RWPE2 (cell line): ENCODE measurements around the gene ACCS.

Experiments used
- ATAC-seq: fragments of 200-7000 bp; cut with Tn5 transposase; 3 replicates; pipeline ENCODE4 v1.9.1; 2021; ENCODE audit warnings: low read depth
- DNase-seq: peaks from one replicate; pipeline ENCODE4 v3.0.0-alpha.2; 2020; ENCODE audit warnings: low spot score
- H3K27ac ChIP-seq: fragments of 450-650 bp; 2 replicates; pipeline ENCODE4 v1.5.1; 2017; ENCODE audit warnings: mild to moderate bottlenecking; ENCODE audit not compliant: poor library complexity, severe bottlenecking
- H3K27me3 ChIP-seq: fragments of 250-450 bp; sonication (Bioruptor Pico); 2 replicates; pipeline ENCODE4 v1.5.1; 2021; ENCODE audit warnings: mild to moderate bottlenecking, moderate library complexity; ENCODE audit not compliant: insufficient read depth, poor library complexity, severe bottlenecking
- H3K36me3 ChIP-seq: fragments of 250-450 bp; sonication (Bioruptor Pico); 2 replicates; pipeline ENCODE4 v1.5.1; 2020; ENCODE audit warnings: low read depth, mild to moderate bottlenecking, moderate library complexity
- H3K4me1 ChIP-seq: fragments of 250-450 bp; sonication (Bioruptor Pico); 2 replicates; pipeline ENCODE4 v1.5.1; 2021; ENCODE audit warnings: mild to moderate bottlenecking, moderate library complexity; ENCODE audit not compliant: insufficient read depth, poor library complexity, severe bottlenecking
- H3K4me3 ChIP-seq: fragments of 250-450 bp; sonication (Bioruptor Pico); 2 replicates; pipeline ENCODE4 v1.5.1; 2021; ENCODE audit warnings: mild to moderate bottlenecking, moderate library complexity; ENCODE audit not compliant: severe bottlenecking
- H3K9me3 ChIP-seq: fragments of 250-450 bp; sonication (Bioruptor Pico); 2 replicates; pipeline ENCODE4 v1.5.1; 2021; ENCODE audit warnings: mild to moderate bottlenecking, moderate library complexity; ENCODE audit not compliant: severe bottlenecking
- TF ChIP-seq, protein P1 (sequence below): fragments of 450-650 bp; IDR thresholded peaks from one replicate; pipeline ENCODE4 v1.5.1; 2017; ENCODE audit warnings: mild to moderate bottlenecking, moderate library complexity; ENCODE audit not compliant: poor library complexity, severe bottlenecking

ACCS gene

GRCh38 chr11:44067266-44067665 lies 1.2 kb downstream of the ACCS start:
- ATAC-seq (no peak), DNase-seq (no peak)
- no peak overlapping the region for H3K4me3 ChIP-seq
- H3K27me3 ChIP-seq: no peaks in the 10 kb centered on the region
- H3K4me1 ChIP-seq: peaks cover 5% of the 10 kb centered on the region
- TF ChIP-seq, protein P1, sequence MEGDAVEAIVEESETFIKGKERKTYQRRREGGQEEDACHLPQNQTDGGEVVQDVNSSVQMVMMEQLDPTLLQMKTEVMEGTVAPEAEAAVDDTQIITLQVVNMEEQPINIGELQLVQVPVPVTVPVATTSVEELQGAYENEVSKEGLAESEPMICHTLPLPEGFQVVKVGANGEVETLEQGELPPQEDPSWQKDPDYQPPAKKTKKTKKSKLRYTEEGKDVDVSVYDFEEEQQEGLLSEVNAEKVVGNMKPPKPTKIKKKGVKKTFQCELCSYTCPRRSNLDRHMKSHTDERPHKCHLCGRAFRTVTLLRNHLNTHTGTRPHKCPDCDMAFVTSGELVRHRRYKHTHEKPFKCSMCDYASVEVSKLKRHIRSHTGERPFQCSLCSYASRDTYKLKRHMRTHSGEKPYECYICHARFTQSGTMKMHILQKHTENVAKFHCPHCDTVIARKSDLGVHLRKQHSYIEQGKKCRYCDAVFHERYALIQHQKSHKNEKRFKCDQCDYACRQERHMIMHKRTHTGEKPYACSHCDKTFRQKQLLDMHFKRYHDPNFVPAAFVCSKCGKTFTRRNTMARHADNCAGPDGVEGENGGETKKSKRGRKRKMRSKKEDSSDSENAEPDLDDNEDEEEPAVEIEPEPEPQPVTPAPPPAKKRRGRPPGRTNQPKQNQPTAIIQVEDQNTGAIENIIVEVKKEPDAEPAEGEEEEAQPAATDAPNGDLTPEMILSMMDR: no peak
- no peak overlapping the region for H3K27ac ChIP-seq
- H3K9me3 ChIP-seq: no peaks in the 10 kb centered on the region
- no peaks in the 10 kb centered on the region for H3K36me3 ChIP-seq

- TF ChIP-seq, protein P1: no peak
- Histone ChIP-seq H3K27me3 (no peaks in the 10 kb centered on the region), H3K36me3 (no peaks in the 10 kb centered on the region), H3K27ac (no peak overlapping the region), H3K4me3 (no peak overlapping the region), H3K4me1 (peaks cover 5% of the 10 kb centered on the region), H3K9me3 (no peaks in the 10 kb centered on the region)
- DNase-seq: no peak
- ATAC-seq: no peak
These were observed 2.1 kb downstream of the ACCS start for GRCh38 chr11:44068180-44068579.

- DNase-seq (no peak), ATAC-seq (no peak)
- no peaks in the 10 kb centered on the region for H3K36me3 ChIP-seq
- no peaks in the 10 kb centered on the region for H3K27me3 ChIP-seq
- TF ChIP-seq, protein P1: no peak
- no peak overlapping the region for H3K4me3 ChIP-seq
- H3K9me3 ChIP-seq: no peaks in the 10 kb centered on the region
- H3K27ac ChIP-seq: no peak overlapping the region
- peaks cover 5% of the 10 kb centered on the region for H3K4me1 ChIP-seq
These were observed 5.1 kb downstream of the ACCS start for GRCh38 chr11:44071157-44071556.

DNA sequence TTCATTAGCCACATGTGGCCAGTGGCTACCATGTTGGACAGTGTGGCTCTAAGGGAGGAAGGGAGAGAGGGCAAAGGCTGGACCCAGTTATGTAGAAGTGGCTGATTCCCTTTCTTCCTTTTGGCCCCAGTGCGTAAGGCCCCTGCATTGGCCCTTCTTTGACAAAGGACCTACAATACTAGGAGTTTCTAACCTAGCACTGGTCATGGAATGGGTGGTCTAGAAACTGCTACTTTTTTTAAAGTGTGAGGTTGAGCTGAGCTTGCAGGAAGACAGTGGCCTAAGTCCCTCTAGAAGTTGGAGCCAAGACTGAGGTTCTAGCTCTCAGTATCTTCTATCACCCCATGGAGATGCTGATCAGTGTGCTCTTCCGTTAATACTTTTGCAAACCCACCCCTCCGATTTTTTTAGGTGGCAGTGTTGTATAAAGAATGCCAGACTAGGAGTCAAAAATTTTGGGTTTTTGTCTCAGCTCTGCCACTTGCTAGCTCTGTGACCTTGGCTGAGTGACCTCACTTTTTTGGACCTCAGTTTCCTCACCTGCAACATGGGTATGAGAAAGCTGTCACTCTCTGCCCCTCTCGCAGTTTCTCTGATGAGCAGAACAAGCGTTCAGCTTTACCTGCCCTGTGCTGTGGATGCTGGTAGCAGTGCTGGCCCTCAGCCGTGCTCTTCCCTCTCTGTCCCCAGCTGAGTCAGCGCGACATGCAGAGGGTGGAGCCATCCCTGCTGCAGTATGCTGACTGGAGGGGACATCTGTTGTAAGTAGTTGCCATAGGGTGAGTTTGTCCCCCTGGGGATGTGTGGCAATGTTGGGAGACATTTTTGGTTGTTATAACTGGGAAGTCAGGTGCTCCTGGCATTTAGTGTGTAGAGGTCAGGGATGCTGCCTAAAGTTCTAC lies 6.9 kb downstream of the ACCS start:
- no peaks in the 10 kb centered on the region for H3K4me1 ChIP-seq
- no peak overlapping the region for H3K27ac ChIP-seq
- no peaks in the 10 kb centered on the region for H3K36me3 ChIP-seq
- DNase-seq: no peak
- no peak for ATAC-seq
- no peak overlapping the region for H3K4me3 ChIP-seq
- TF ChIP-seq, protein P1: no peak
- no peaks in the 10 kb centered on the region for H3K9me3 ChIP-seq
- H3K27me3 ChIP-seq: no peaks in the 10 kb centered on the region

DNA sequence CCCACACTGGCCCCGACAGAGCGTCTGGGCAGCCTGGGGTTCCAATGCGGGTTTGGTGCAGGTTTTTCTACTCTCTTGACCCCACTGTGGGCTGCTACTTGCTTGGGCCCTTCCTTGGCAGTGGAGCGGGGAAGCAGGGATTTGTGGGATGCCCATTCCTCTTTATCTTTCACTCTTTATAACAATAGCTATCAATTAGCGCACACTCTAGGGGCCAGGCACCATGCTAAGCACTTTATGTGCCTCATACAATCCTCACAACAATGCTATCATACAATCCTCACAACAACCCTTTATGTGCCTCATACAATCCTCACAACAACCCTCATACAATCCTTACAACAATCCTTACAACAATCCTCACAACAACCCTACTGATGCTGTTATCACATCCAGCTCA lies 12.7 kb downstream of the ACCS start:
- H3K36me3 ChIP-seq: no peaks in the 10 kb centered on the region
- H3K4me3 ChIP-seq: no peak overlapping the region
- ATAC-seq: no peak

More for the DNA sequence above, 12.7 kb downstream of the ACCS start:
- TF ChIP-seq, protein P1: no peak
- no peaks in the 10 kb centered on the region for H3K27me3 ChIP-seq
- no peak overlapping the region for H3K27ac ChIP-seq
- no peak for DNase-seq
- H3K9me3 ChIP-seq: no peaks in the 10 kb centered on the region
- no peaks in the 10 kb centered on the region for H3K4me1 ChIP-seq
